Activated CD4-positive, alpha-beta T cell treated with anti-CD3 and anti-CD28 coated beads, Interleukin-2, Interleukin-4, amounts not matched to agents 100 ng/mL and 50 ng/mL, durations not matched to agents 16 hours and 8 hours (primary cell): ENCODE data around the gene HOXB3.
A peak's percentile ranks its signal among the peaks of the same experiment; 100 is the strongest.

Source experiments
- DNase-seq: peaks from one replicate; pipeline ENCODE4 v3.0.0-alpha.2; 2020; ENCODE audit warnings: low spot score

HOXB3 gene

DNA sequence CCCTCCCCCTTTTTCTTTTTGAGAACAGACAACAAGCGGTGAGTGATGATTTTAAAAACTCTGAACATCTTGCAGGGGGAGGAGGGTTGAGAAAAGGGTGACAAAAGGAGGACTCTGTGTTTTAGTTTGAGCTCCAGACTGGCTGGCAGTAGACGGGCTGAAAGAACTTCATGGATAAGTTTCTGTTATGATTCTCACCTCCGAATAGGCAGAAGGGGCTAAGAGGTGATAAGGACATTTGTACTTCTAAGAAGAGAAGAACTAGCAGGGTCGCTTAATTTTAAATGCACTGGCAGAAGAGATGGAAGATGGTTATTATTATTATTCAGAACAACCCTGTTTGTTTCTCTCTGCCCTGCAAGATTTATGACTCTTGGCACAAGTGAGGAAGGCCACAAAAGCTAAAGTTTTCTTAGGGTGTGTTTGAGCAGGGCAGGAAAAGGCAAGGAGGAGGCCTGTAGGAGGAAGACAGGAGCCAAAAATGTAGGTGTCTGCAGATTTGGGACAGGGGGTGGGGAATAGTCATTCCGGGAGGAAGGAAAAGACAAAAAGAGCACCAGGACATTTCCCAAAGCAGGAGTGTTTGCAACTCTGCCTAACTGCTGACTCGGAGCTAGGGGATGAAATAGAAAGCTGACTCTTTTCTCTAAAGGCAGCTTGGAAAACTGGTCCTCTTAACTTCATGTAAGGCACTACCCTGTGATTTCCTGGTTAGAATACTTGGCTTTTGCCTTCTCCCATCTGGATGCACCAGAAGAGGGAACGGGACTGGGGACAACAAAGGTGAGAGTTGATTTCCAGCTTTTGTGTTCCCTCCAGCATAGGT, 33.3 kb downstream of the HOXB3 start:
- DNase-seq: no peak

GRCh38 chr17:48556229-48556575, 33.8 kb downstream of the HOXB3 start:
- no peak for DNase-seq

DNA sequence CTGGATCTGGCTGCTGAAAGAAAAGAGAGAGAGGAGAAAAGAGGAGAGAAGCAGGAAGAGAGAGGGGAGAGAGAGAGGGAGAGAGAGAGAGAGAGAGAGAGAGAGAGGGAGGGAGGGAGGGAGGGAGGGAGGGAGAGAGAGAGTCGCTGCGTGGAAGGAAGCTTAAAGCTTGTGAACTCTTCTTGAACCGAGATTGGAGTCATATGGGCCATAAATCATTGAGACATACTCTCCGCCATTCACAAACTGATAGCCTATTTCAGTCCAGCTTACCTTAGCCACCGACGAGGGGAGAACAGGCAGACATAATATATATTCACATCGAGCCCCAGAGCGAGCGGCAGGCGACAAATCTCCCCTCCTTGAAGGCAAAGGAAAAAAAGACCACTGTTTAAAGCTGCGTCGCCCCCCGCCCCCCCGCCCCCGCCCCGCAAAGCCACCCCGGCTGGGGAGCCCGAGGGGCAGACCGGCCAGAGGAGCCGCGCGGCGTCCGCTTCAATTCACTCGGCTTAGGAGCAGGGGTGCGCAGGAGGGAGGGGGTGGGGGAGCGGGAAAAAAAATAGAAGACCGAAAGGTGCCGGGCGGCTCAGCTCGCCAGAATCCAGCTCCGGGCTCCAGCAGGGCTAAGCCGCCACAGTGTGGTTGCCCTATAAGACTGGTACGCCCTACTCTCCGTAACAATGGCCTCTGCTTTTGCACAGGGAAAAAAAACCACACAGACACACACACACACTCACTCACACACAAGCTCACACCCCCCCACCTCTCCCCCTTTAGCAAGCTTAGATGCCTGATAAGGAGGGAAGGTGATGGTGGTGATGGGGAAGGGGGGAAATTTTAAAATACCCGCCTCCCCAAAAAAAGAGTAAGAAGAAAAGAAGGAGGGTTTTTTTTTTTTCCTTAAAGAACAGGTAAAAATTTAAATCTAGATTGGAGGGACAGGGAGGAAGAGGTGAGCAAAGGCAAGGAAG, 34.5 kb downstream of the HOXB3 start:
- no peak for DNase-seq

- no peak for DNase-seq
These were observed 35.4 kb downstream of the HOXB3 start for GRCh38 chr17:48554412-48555257.

GRCh38 chr17:48553826-48554225, 36.2 kb downstream of the HOXB3 start:
- DNase-seq: no peak

GRCh38 chr17:48553190-48553547, 36.9 kb downstream of the HOXB3 start:
- no peak for DNase-seq

DNA sequence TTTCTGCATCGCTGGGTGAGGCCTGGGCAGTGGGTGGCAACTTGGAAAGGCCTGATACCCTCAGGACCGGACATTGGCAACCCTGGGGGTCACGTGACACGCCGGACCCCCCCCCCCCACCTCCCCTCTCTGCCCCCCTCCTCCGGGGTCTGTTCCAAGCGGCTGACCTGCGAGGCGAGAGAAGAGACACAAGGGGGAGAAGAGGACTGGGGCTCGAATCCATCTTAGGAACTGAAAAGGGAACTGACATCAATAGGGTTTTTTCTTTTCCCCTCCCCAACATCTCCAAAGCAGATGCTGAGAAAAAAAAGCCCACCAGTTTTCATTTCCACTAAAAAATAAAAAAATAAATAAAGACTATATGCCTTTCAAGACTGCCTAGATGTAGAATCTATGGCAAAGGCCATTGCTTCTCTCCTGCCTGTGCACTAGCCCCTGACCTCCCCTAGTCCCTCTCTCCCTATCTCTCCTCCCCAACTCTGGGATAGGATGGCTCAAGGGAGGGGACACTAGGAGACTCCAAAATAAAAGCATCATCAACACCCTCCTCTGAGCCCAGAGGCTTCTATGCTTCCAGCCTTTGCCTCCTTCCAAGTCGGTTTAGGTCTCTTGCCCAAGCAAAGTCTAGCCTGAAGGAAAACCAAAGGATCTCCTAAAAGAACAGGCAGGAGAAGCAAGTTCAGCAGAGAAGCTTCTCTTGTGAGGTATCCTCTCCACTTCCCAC, 37.4 kb downstream of the HOXB3 start:
- no peak for DNase-seq

DNA sequence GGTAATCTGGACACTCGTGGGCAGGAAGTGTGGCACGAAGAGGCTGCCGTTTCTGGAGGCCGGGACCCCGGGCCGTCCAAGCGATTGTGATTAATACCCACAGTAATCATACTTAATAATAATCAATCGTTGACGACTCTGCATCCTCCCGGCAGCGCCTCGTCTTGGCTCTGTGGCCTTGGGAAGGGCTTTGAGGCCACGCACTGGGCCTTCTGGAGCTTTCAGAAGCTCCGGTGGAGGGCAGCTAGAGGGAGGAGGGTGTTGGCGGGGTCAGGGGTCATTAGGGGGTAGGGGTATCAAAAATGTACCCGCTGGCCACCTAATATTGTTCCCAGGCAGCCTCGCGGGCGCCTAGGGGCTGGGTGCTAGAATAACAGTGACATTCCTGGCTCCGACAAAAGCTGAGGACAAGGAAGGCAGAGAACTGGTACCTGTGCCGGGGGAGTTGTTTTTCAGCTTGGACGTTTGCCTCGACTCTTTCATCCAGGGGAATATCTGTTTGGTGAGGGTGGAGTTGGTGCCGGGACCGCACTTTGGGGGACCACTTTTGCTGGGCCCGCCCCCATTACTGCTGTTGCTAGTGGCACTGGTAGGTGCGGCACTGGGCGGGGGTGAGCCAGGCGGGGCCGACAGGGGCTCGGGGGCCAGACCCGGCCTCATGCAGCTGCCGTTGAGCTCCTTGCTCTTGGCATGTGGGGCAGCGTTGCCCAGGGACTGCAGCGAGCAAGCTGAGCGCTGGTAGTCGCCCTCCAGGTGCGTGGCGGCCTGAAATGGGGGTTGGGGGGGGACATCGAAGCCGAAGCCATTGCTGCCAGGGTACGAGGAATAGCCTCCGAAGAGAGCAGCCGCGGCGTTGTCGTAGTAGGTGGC, 38.2 kb downstream of the HOXB3 start:
- DNase-seq: no peak

DNA sequence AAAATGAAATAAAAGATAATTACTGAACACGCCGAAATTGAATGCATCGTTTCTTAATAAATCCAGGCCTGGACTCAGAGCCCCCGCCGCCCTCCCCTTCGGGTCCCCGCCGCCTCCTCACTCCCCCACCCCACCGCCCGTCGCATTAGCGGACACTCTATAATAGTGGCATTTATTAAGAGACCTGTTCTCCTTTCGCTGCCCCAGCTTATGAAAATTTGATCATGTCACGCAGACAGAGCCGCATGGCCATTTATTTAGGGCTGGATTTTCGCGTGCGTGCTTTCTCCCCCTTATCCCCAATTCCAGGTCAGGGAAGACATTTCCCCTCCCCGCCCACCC, 38.9 kb downstream of the HOXB3 start:
- no peak for DNase-seq

DNA sequence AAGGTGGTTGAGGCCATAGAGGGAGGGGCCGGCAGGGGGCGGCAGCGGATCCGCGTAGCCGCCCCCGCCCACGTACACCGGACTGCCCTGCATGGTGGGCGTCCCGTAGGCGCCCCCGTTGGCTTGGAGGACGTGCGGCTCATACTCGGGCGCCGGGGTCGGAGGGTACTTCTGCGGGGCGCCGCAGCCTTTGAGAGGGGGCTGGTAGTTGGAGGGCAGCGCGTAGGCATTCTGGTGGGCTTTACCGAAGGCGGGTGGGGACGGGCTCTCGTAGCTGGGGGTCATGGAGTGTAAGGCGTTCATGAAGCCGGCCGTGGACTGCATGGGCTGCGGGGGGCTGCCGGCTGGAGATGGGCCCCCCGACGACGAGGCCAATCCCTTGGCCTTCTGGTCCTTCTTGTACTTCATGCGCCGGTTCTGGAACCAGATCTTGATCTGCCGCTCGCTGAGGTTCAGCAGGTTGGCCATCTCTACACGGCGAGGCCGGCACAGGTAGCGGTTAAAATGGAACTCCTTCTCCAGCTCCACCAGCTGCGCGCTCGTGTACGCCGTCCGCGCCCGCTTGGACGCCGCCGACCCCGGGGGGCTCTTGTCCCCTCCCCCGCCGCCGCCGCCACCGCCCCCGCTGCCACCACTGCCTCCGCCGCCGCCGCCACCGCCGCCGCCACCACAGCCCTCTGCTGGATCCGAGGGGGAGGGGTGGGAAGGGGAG, 39.4 kb downstream of the HOXB3 start:
- no peak for DNase-seq

GRCh38 chr17:48549914-48550501, 40.0 kb downstream of the HOXB3 start:
- no peak for DNase-seq

DNA sequence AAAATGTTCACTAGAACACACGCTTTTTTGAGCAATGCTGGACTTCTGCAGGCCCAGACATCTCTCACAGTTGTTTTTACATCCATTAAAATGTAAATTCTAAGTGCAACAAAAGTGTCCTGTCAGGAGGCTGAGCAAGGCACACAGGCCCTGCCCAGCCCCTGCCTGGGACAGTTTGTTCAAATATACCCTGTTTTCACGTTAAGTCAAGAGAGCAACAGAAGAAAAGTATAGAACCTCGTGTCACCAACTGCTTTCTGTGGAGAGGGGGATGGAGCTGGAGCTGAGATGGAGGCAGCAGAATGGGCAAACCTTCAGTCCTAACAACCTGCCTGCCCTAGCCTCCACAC, 40.8 kb downstream of the HOXB3 start:
- no peak for DNase-seq

DNA sequence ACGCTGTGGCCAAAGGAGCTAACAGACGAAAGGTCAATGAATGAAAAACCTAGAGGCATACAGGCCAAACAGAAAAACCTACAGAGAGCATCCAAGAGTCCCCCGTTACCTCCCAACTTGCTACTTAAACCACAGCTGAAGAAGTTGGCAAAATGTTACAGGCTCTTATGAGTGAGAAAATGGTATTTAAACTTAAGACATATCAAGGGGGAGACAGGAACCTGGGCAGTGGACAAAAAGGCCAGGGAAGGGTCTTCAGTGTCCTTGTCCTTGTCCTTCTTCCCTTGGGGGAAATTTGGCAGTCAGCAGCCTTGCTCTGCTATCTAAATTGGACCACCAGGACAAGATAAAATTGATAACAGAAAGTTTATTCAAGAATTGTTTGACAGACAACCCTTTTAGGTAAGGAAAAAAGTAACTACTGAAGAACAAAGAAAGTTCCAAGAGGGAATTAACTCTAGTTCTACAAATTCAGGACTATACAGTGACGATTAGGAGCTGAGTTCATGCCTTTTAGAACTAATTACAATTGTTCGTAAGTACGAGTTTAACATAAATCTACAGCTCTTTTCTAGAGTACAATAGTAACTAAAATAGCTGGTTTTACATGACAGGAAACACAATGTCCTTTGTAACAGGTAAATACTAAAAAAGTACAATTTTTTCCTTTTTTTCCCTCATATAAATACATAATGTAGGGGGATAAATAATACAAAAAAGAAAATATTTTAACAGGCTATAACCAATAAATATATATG, 41.3 kb downstream of the HOXB3 start:
- no peak for DNase-seq

- DNase-seq: peak; percentile 49
These were observed 42.1 kb downstream of the HOXB3 start for GRCh38 chr17:48547808-48548522.

- peak; percentile 25 for DNase-seq
These were observed 42.9 kb downstream of the HOXB3 start for GRCh38 chr17:48546924-48547807.

DNA sequence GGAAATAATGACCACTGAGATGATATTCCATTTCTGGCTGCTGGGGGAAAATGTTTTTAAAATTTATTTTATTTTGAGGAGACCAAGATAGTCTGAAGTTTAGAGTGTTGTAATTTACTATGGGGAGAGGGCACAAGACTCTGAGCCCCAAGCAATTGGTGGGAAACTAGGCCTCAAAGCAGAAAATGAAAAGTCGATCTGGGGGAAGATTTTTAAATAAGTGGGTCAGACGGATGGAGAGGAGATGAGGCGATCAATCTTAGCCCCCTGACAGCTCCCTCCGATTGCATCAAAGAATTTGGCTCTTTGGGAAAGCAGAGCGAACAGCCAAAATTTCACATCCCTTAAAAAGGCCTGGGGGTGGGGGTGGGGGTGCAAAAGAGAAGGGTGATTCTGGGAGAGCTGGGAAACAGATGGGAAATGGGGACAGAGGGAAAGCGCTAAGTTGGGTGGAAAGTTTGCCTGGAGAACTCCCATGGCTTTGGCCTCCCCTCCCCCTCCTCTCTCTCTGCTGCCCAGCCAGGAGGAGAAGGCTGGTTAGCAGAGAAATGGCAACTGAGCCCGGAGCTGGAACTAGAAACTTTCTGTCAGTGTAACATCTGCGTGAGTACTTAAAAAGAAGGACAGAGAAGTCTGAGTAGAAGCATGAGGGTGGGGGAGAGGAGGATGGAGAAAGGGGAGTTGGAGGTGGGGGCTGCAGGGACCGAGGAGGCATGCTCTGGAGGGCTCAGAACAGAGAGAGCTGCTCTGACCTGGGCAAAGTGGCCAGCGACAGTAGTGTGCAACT, 43.7 kb downstream of the HOXB3 start:
- no peak for DNase-seq

DNA sequence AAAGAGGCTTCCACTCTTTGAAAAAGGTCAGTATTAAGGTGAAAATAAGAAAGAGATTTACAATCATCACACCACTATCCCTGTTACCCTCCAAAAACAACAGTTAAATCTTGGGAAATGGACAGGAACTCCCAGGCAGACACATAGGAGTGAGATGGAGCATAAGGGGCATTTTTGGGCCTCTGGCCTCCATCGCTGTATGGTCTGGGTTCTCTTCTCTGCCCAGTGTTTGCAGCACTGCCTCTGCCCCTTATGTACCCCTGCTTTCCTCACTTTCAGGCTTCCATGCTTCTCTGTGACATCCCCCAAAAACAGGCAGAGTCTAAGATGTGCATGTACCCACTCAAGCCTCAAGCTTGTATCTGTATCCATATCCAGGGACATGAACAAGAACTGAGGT, 44.5 kb downstream of the HOXB3 start:
- no peak for DNase-seq
